ENCODE measurements around the gene C17orf67. TPM values are rescaled to one million over a fixed set of nuclear protein-coding genes. Genes with fewer than 3 reads are reported as not detected.
A peak's percentile ranks its signal among the peaks of the same experiment; 100 is the strongest.

Gene C17orf67
- total RNA-seq, 1 experiment from 2014 or later: 1.0 TPM

GRCh38 chr17:56755310-56755709 lies 78.4 kb downstream of the C17orf67 start:
- no peak overlapping the region for H3K4me2 ChIP-seq (ENCODE audit: insufficient read depth, insufficient read length, low read length)
- H3K4me1 Mint-ChIP-seq: peaks cover 15 to 18% of the 10 kb centered on the region in 2 experiments
- H3K27me3 Mint-ChIP-seq (ENCODE audit: low read depth): peaks cover 6% of the 10 kb centered on the region
- H4K8ac ChIP-seq (replicated peaks; ENCODE audit: insufficient read length, low read depth, low read length): no peak overlapping the region
- no peaks in the 10 kb centered on the region for H3K79me1 ChIP-seq (ENCODE audit: insufficient read depth, low read depth, low read length, poor library complexity, severe bottlenecking)
- H2BK15ac ChIP-seq (ENCODE audit: low read depth, low read length): no peak overlapping the region
- no peaks in the 10 kb centered on the region for H3K23me2 ChIP-seq (ENCODE audit: insufficient read length, low read depth, low read length, poor library complexity, severe bottlenecking)
- no peak overlapping the region for H2BK12ac ChIP-seq (ENCODE audit: insufficient read length, low read depth, low read length)
- H3K23ac ChIP-seq (ENCODE audit: insufficient read length, low read depth, low read length): no peak overlapping the region
- H3K9me3 Mint-ChIP-seq: no peaks in the 10 kb centered on the region
- no peak for TF ChIP-seq CTCF (conservative IDR thresholded peaks at IDR 0.05)
- no peaks in the 10 kb centered on the region for H4K20me1 ChIP-seq (ENCODE audit: control insufficient read depth, insufficient read depth, insufficient read length)
- no peak overlapping the region for H3K4ac ChIP-seq (ENCODE audit: low read depth, low read length)
- no peaks in the 10 kb centered on the region for H3K9me3 ChIP-seq (ENCODE audit: control insufficient read depth, low read depth, low read length)
- no peak overlapping the region for H3K18ac ChIP-seq (ENCODE audit: insufficient read length, low read depth, low read length)
- H3T11ph ChIP-seq (ENCODE audit: low read length): no peak overlapping the region
- no peak overlapping the region for H2BK5ac ChIP-seq (ENCODE audit: insufficient read length, low read length)
- H3K27ac ChIP-seq (ENCODE audit: insufficient read length, low read depth, low read length): no peak overlapping the region
- H3K36me3 Mint-ChIP-seq (ENCODE audit: insufficient read depth in 1 of 3, low read depth in 3 of 3): no peaks in the 10 kb centered on the region
- no peak overlapping the region for H3K4me3 Mint-ChIP-seq
- H3K9ac ChIP-seq (ENCODE audit: extremely low read depth, insufficient read length, low read length): no peak overlapping the region
- no peak for DNase-seq
- H3K27ac Mint-ChIP-seq: peak overlapping the region in 1 of 3 experiments; percentile 31; a peak in 1 of 7 replicates
- H3K79me2 ChIP-seq (ENCODE audit: insufficient read depth, low read length): no peaks in the 10 kb centered on the region
- H2BK120ac ChIP-seq (ENCODE audit: low read depth, low read length, poor library complexity, severe bottlenecking): no peak overlapping the region
- no CpG with 5 or more reads among the region's 5 CpGs for WGBS (ENCODE audit: extremely low coverage, insufficient read length, low lambda C conversion rate)
- no peak overlapping the region for H2BK20ac ChIP-seq (ENCODE audit: low read depth, low read length, poor library complexity, severe bottlenecking)
- H3K4me1 ChIP-seq (ENCODE audit: insufficient read depth, low read length): no peaks in the 10 kb centered on the region
- no peaks in the 10 kb centered on the region for H3K27me3 ChIP-seq (ENCODE audit: insufficient read depth, low read length)
- H3K14ac ChIP-seq (ENCODE audit: insufficient read depth, low read length): no peak overlapping the region
- no peak overlapping the region for H3K56ac ChIP-seq (ENCODE audit: insufficient read length, low read depth, low read length)
- no peak overlapping the region for H2AK5ac ChIP-seq (ENCODE audit: insufficient read length, low read length)
- H2AFZ ChIP-seq (ENCODE audit: low read length): no peak overlapping the region
- H4K91ac ChIP-seq (ENCODE audit: insufficient read length, low read depth, low read length): no peak overlapping the region
- no peak overlapping the region for H4K5ac ChIP-seq (ENCODE audit: insufficient read length, low read depth, low read length)

Data from H9 (cell line).